Psoas muscle (tissue), 8 donors: ENCODE data around the gene SLC26A8. TPM values are rescaled to one million over a fixed set of nuclear protein-coding genes. Genes with fewer than 3 reads are reported as not detected.

ENCODE experiments used
- ATAC-seq, 4 donors: fragments of 200-7000 bp; cut with Tn5 transposase; one replicate each; pipeline ENCODE4 v1.9.1; 2020; ENCODE audit warnings: moderate library complexity in 3 of 4, mild to moderate bottlenecking in 2 of 4
- DNase-seq, 2 donors: peaks; one replicate each; pipeline ENCODE4 v3.0.0-alpha.2; 2020
- H3K27ac ChIP-seq: fragments of 200-600 bp; one replicate; pipeline ENCODE4 v1.8.0; 2022
- H3K27me3 ChIP-seq, 3 donors: fragments of 200-600 bp in 1 of 3; one replicate each; pipeline versions ENCODE4 v1.6.1 to v1.8.0; 2013 to 2022; ENCODE audit warnings: low read length in 2 of 3, mild to moderate bottlenecking in 2 of 3, moderate library complexity in 1 of 3; ENCODE audit not compliant: insufficient read depth in 3 of 3
- H3K36me3 ChIP-seq, 2 donors: fragments of 200-600 bp in 1 of 2; one replicate each; pipeline versions ENCODE4 v1.6.1 to v1.8.0; 2013 to 2022; ENCODE audit warnings: low read depth in 1 of 2, mild to moderate bottlenecking in 1 of 2, moderate library complexity in 1 of 2; ENCODE audit not compliant: insufficient read depth in 1 of 2
- H3K4me1 ChIP-seq: fragments of 200-600 bp; one replicate; pipeline ENCODE4 v1.8.0; 2022
- H3K4me3 ChIP-seq: fragments of 200-600 bp; one replicate; pipeline ENCODE4 v1.8.0; 2022; ENCODE audit warnings: mild to moderate bottlenecking
- H3K9me3 ChIP-seq: fragments of 200-600 bp; one replicate; pipeline ENCODE4 v1.8.0; 2022
- CTCF ChIP-seq: fragments of 200-600 bp; IDR thresholded peaks from one replicate; pipeline ENCODE4 v1.8.0; 2022; ENCODE audit warnings: antibody characterized with exemption
- WGBS, 3 donors: extraction: QIAGEN DNeasy Blood & Tissue Kit; methylation state at CpG; one replicate each; pipeline versions ENCODE4 v1.1.6 to v1.1.7; 2013; 5-methylcytosine and 5-hydroxymethylcytosine counted together
- intact Hi-C, 2 donors: fragments of 100-400 bp; cut with DNase I; formaldehyde crosslinking; loops; one replicate each; pipeline versions ENCODE4 v1.11.0 to v1.14.2; 2022
- polyA plus RNA-seq, 3 donors: library from polyadenylated mRNA; stranded (reverse); fragments of 200-250 nt; gene quantifications; one replicate each; pipeline ENCODE4 v1.2.3, GENCODE V29; 2013
- total RNA-seq, 4 donors: library from RNA; stranded (reverse); fragmentation: NEBNext Ultra II Directional in 2 of 4; extraction: Animal tissue kit (Norgen Biotek cat#: 25700) in 2 of 4; gene quantifications; one replicate each; pipeline versions ENCODE4 v1.2.1 to v1.2.4, GENCODE V29; 2021 to 2023
- donor health status: healthy with polysubstance abuse.
- donor health status: DM: no; HTN: no; CAD: no; lungs with moderate emphysema.
- donor health status: Bipolar disorder and iron deficiency.
- donor health status: healthy.
- donor health status: DM: yes; HTN: yes; CAD: no.
- donor health status: DM: no; HTN: no; CAD: no.
- donor health status: DM: no; HTN: no; CAD: no.
- donor health status: DM: yes; HTN: yes; CAD: no.

SLC26A8 gene
- total and polyA plus RNA-seq, 7 donors, result 0.04 to 0.15 TPM; not detected in 5

GRCh38 chr6:36032261-36032660, 7.8 kb upstream of the SLC26A8 start:
- H3K4me1 ChIP-seq, result peaks cover 48% of the 10 kb centered on the region
- no peak for TF ChIP-seq CTCF
- no peak overlapping the region for H3K4me3 ChIP-seq
- WGBS, 3 donors, result 78 to 93% (median 86%) methylated on average over 1 of the region's 1 CpG
- H3K36me3 ChIP-seq, result no peaks in the 10 kb centered on the region
- intact Hi-C loops, result no loop called here
- ATAC-seq (no peak), DNase-seq (no peak)
- no peak overlapping the region for H3K27ac ChIP-seq
- no peaks in the 10 kb centered on the region for H3K27me3 ChIP-seq
- no peaks in the 10 kb centered on the region for H3K9me3 ChIP-seq

GRCh38 chr6:36029464-36029863, 5.0 kb upstream of the SLC26A8 start:
- Histone ChIP-seq H3K27ac (peak overlapping the region; percentile 93), H3K9me3 (no peaks in the 10 kb centered on the region), H3K36me3 (no peaks in the 10 kb centered on the region), H3K4me3 (peak overlapping the region; percentile 90), H3K4me1 (peaks cover 31% of the 10 kb centered on the region), H3K27me3 (no peaks in the 10 kb centered on the region)
- TF ChIP-seq CTCF, result no peak
- 2 to 11% (median 3%) methylated on average over 6 of the region's 6 CpGs for WGBS, 3 donors
- DNase-seq, result no peak
- intact Hi-C loops, result loop anchor here in 1 of 2 donors (10.0 kb wide), 1 partner anchor 335 kb away; no protein-coding TSS in a partner anchor
- ATAC-seq, result no peak

GRCh38 chr6:36028877-36029324, 4.5 kb upstream of the SLC26A8 start:
- Histone ChIP-seq H3K9me3 (no peaks in the 10 kb centered on the region), H3K4me3 (peak overlapping the region; percentile 90), H3K36me3 (no peaks in the 10 kb centered on the region), H3K27me3 (no peaks in the 10 kb centered on the region), H3K4me1 (peaks cover 26% of the 10 kb centered on the region), H3K27ac (peak overlapping the region; percentile 93)
- ATAC-seq (peak in 3 of 4 donors; percentile 33 to 56 (median 41)), DNase-seq (peak; percentile 57 to 73)
- 1% methylated on average over 13 of the region's 13 CpGs for WGBS, 3 donors
- intact Hi-C loops, result loop anchor here in 1 of 2 donors (10.0 kb wide), 1 partner anchor 336 kb away; no protein-coding TSS in a partner anchor
- TF ChIP-seq CTCF, result no peak

- H3K4me1 ChIP-seq, result peaks cover 19% of the 10 kb centered on the region
- TF ChIP-seq CTCF, result no peak
- H3K27ac ChIP-seq, result peak overlapping the region; percentile 93
- peak overlapping the region; percentile 90 for H3K4me3 ChIP-seq
- H3K9me3 ChIP-seq, result no peaks in the 10 kb centered on the region
- peak; percentile 52 to 67 for DNase-seq
- peak; percentile 46 to 61 (median 54) for ATAC-seq
- no peaks in the 10 kb centered on the region for H3K27me3 ChIP-seq
- no peaks in the 10 kb centered on the region for H3K36me3 ChIP-seq
- intact Hi-C loops, result loop anchor here in 1 of 2 donors (10.0 kb wide), 1 partner anchor 337 kb away; no protein-coding TSS in a partner anchor
- WGBS, 3 donors, result 0% methylated on average over 39 to 44 of the region's 44 CpGs
These were observed 3.8 kb upstream of the SLC26A8 start for GRCh38 chr6:36028088-36028876.
